Karpas-422 (cell line): Measurements from ENCODE around the gene ZNF646. TPM values are rescaled to one million over a fixed set of nuclear protein-coding genes. Genes with fewer than 3 reads are reported as not detected.

Source experiments
- DNase-seq: peaks from one replicate; pipeline ENCODE4 v3.0.0-alpha.2; 2015
- H2AFZ ChIP-seq: fragments of 200-600 bp; sonication (generic); 2 replicates; pipeline ENCODE4 v1.6.1; 2014; ENCODE audit warnings: antibody characterized with exemption, low read length, mixed read lengths
- H3K27ac ChIP-seq: fragments of 200-600 bp; sonication (generic); 2 replicates; pipeline ENCODE4 v1.5.1; 2014; ENCODE audit warnings: mild to moderate bottlenecking, low read length, moderate library complexity
- H3K27me3 ChIP-seq: fragments of 200-600 bp; sonication (generic); 2 replicates; pipeline ENCODE4 v1.6.1; 2014; ENCODE audit warnings: low read length, mixed read lengths
- H3K36me3 ChIP-seq: fragments of 200-600 bp; sonication (generic); 2 replicates; pipeline ENCODE4 v1.6.1; 2014; ENCODE audit warnings: low read length, mixed read lengths; ENCODE audit not compliant: insufficient read depth
- H3K4me1 ChIP-seq: fragments of 200-600 bp; sonication (generic); 2 replicates; pipeline ENCODE4 v1.6.1; 2014; ENCODE audit warnings: mild to moderate bottlenecking, low read length, mixed read lengths
- H3K4me2 ChIP-seq: fragments of 200-600 bp; sonication (generic); 2 replicates; pipeline ENCODE4 v1.6.1; 2014; ENCODE audit warnings: low read length, low read depth, mild to moderate bottlenecking; ENCODE audit not compliant: poor library complexity, severe bottlenecking
- H3K4me3 ChIP-seq: fragments of 200-600 bp; sonication (generic); 2 replicates; pipeline ENCODE4 v1.5.1; 2014; ENCODE audit warnings: mild to moderate bottlenecking, antibody characterized with exemption, low read length, mixed read lengths
- H3K79me2 ChIP-seq: fragments of 200-600 bp; sonication (generic); 2 replicates; pipeline ENCODE4 v1.6.1; 2014; ENCODE audit warnings: mild to moderate bottlenecking, low read length, mixed read lengths
- H3K9ac ChIP-seq: fragments of 200-600 bp; sonication (generic); 2 replicates; pipeline ENCODE4 v1.6.0; 2014; ENCODE audit warnings: low read length
- H3K9me2 ChIP-seq: fragments of 200-600 bp; sonication (generic), shearing (Covaris generic); replicated peaks from 2 replicates; pipeline ENCODE4 v1.6.0; 2014; ENCODE audit warnings: mild to moderate bottlenecking, low read length, moderate library complexity; ENCODE audit not compliant: insufficient read depth
- H3K9me3 ChIP-seq: fragments of 300-700, 200-600 bp; sonication (generic); 2 replicates; pipeline ENCODE4 v1.6.1; 2014; ENCODE audit warnings: low read length, mixed read lengths
- H4K20me1 ChIP-seq: fragments of 200-600 bp; sonication (generic); 2 replicates; pipeline ENCODE4 v1.6.1; 2014; ENCODE audit warnings: mild to moderate bottlenecking, antibody characterized with exemption, low read length, low read depth; ENCODE audit not compliant: insufficient read depth
- total RNA-seq: library from RNA; depleted of rRNA; stranded (reverse); fragments of >200 nt; shearing (Covaris generic); gene quantifications from 2 replicates; pipeline ENCODE4 v1.2.3, GENCODE V29; 2014; ENCODE audit warnings: low replicate concordance

ZNF646 gene
- total RNA-seq, 1 experiment from 2014 or later: 22.0 TPM

GRCh38 chr16:31061813-31062440 lies 12.3 kb upstream of the ZNF646 start:
- H3K27ac ChIP-seq: no peak overlapping the region
- peaks cover 20% of the 10 kb centered on the region for H3K79me2 ChIP-seq
- no peak overlapping the region for H3K9ac ChIP-seq
- H2AFZ ChIP-seq: no peak overlapping the region
- H4K20me1 ChIP-seq: no peaks in the 10 kb centered on the region
- no peaks in the 10 kb centered on the region for H3K9me3 ChIP-seq
- 0 out of 2 replicates have a peak, but pooled peaks cover 3% of the 10 kb centered on the region for H3K36me3 ChIP-seq
- H3K4me1 ChIP-seq: no peaks in the 10 kb centered on the region
- DNase-seq: no peak
- H3K4me2 ChIP-seq: no peak overlapping the region
- H3K27me3 ChIP-seq: no peaks in the 10 kb centered on the region
- no peak overlapping the region for H3K4me3 ChIP-seq
- H3K9me2 ChIP-seq: no peaks in the 10 kb centered on the region

GRCh38 chr16:31063495-31063842 lies 10.8 kb upstream of the ZNF646 start:
- H3K9me3 ChIP-seq: no peaks in the 10 kb centered on the region
- no peak overlapping the region for H3K27ac ChIP-seq
- H3K9ac ChIP-seq: no peak overlapping the region
- no peaks in the 10 kb centered on the region for H3K4me1 ChIP-seq
- H3K36me3 ChIP-seq: 0 out of 2 replicates have a peak, but pooled peaks cover 3% of the 10 kb centered on the region
- H3K4me3 ChIP-seq: no peak overlapping the region
- no peak for DNase-seq
- no peak overlapping the region for H2AFZ ChIP-seq
- no peaks in the 10 kb centered on the region for H3K9me2 ChIP-seq
- H4K20me1 ChIP-seq: no peaks in the 10 kb centered on the region
- no peaks in the 10 kb centered on the region for H3K27me3 ChIP-seq
- H3K4me2 ChIP-seq: no peak overlapping the region
- H3K79me2 ChIP-seq: peaks cover 33% of the 10 kb centered on the region

GRCh38 chr16:31063843-31064611 lies 10.2 kb upstream of the ZNF646 start:
- Histone ChIP-seq H3K9ac (no peak overlapping the region), H3K79me2 (peaks cover 39% of the 10 kb centered on the region), H3K9me3 (no peaks in the 10 kb centered on the region), H3K4me3 (no peak overlapping the region), H4K20me1 (no peaks in the 10 kb centered on the region), H3K9me2 (no peaks in the 10 kb centered on the region), H3K36me3 (0 out of 2 replicates have a peak, but pooled peaks cover 3% of the 10 kb centered on the region), H3K4me2 (no peak overlapping the region), H3K27me3 (no peaks in the 10 kb centered on the region), H3K27ac (no peak overlapping the region), H3K4me1 (no peaks in the 10 kb centered on the region), H2AFZ (no peak overlapping the region)
- no peak for DNase-seq

- Histone ChIP-seq H3K9me2 (no peaks in the 10 kb centered on the region), H3K4me1 (no peaks in the 10 kb centered on the region), H3K9me3 (no peaks in the 10 kb centered on the region), H3K27ac (no peak overlapping the region), H3K9ac (no peak overlapping the region), H3K27me3 (no peaks in the 10 kb centered on the region), H3K4me2 (no peak overlapping the region), H4K20me1 (no peaks in the 10 kb centered on the region), H3K79me2 (peaks cover 44% of the 10 kb centered on the region), H3K36me3 (0 out of 2 replicates have a peak, but pooled peaks cover 3% of the 10 kb centered on the region), H3K4me3 (no peak overlapping the region), H2AFZ (no peak overlapping the region)
- DNase-seq: no peak
Observed at GRCh38 chr16:31064882-31065461, 9.2 kb upstream of the ZNF646 start.

GRCh38 chr16:31067342-31067741 lies 6.9 kb upstream of the ZNF646 start:
- Histone ChIP-seq H3K27ac (no peak overlapping the region), H4K20me1 (no peaks in the 10 kb centered on the region), H3K4me2 (no peak overlapping the region), H3K4me1 (peaks cover 10% of the 10 kb centered on the region), H3K27me3 (no peaks in the 10 kb centered on the region), H3K4me3 (no peak overlapping the region), H3K9me2 (no peaks in the 10 kb centered on the region), H3K36me3 (no peaks in the 10 kb centered on the region), H3K79me2 (peaks cover 60% of the 10 kb centered on the region), H3K9me3 (no peaks in the 10 kb centered on the region), H2AFZ (no peak overlapping the region), H3K9ac (no peak overlapping the region)
- no peak for DNase-seq

- H4K20me1 ChIP-seq: peaks cover 6% of the 10 kb centered on the region; the same call in 1 of the 2 replicates
- H3K9me3 ChIP-seq: no peaks in the 10 kb centered on the region
- peaks cover 75% of the 10 kb centered on the region for H3K79me2 ChIP-seq
- DNase-seq: no peak
- peak overlapping the region; percentile 90 for H3K9ac ChIP-seq
- no peak overlapping the region for H2AFZ ChIP-seq
- H3K4me3 ChIP-seq: peak overlapping the region; percentile 94
- H3K27ac ChIP-seq: no peak overlapping the region
- no peaks in the 10 kb centered on the region for H3K9me2 ChIP-seq
- 0 out of 2 replicates have a peak, but pooled peaks cover 4% of the 10 kb centered on the region for H3K36me3 ChIP-seq
- H3K4me1 ChIP-seq: peaks cover 24% of the 10 kb centered on the region
- H3K4me2 ChIP-seq: peak overlapping the region; percentile 90
- no peaks in the 10 kb centered on the region for H3K27me3 ChIP-seq
Observed at GRCh38 chr16:31071861-31072260, 2.4 kb upstream of the ZNF646 start.

GRCh38 chr16:31072540-31073141 lies 1.6 kb upstream of the ZNF646 start:
- peak overlapping the region; percentile 94 for H3K4me3 ChIP-seq
- no peaks in the 10 kb centered on the region for H3K27me3 ChIP-seq
- peaks cover 24% of the 10 kb centered on the region for H3K4me1 ChIP-seq
- H3K36me3 ChIP-seq: 0 out of 2 replicates have a peak, but pooled peaks cover 6% of the 10 kb centered on the region
- peak overlapping the region; percentile 80 for H3K27ac ChIP-seq
- H3K9me3 ChIP-seq: no peaks in the 10 kb centered on the region
- H3K9me2 ChIP-seq: no peaks in the 10 kb centered on the region
- peak overlapping the region; percentile 90 for H3K4me2 ChIP-seq
- H3K9ac ChIP-seq: peak overlapping the region; percentile 90
- DNase-seq: peak; percentile 76
- H3K79me2 ChIP-seq: peaks cover 73% of the 10 kb centered on the region
- peaks cover 6% of the 10 kb centered on the region; the same call in 1 of the 2 replicates for H4K20me1 ChIP-seq
- peak overlapping the region; percentile 64; the same call in 1 of the 2 replicates for H2AFZ ChIP-seq
